HEK293 (cell line): ENCODE measurements around the gene ATP13A2.

Source experiments
- GLI4 ChIP-seq: fragments of 450-650 bp; formaldehyde crosslinking; IDR thresholded peaks from 2 replicates; pipeline ENCODE4 v1.5.1; 2016; ENCODE audit warnings: missing biosample characterization, missing genetic modification characterization
- SETDB1 ChIP-seq: IDR thresholded peaks from one replicate; pipeline ENCODE4 v1.6.1; 2017; ENCODE audit warnings: mild to moderate bottlenecking, low read length, moderate library complexity, mixed read lengths; ENCODE audit not compliant: insufficient read length
- SP3 ChIP-seq: fragments of 450-650 bp; formaldehyde crosslinking; IDR thresholded peaks from 2 replicates; pipeline ENCODE4 v1.5.1; 2016; ENCODE audit warnings: missing biosample characterization, missing genetic modification characterization
- YY1 ChIP-seq: fragments of 450-650 bp; formaldehyde crosslinking; IDR thresholded peaks from 2 replicates; pipeline ENCODE4 v1.5.1; 2018; ENCODE audit warnings: missing biosample characterization, missing genetic modification characterization
- ZBTB11 ChIP-seq: fragments of 450-650 bp; formaldehyde crosslinking; conservative IDR thresholded peaks from 2 replicates; pipeline ENCODE4 v1.5.1; 2016; ENCODE audit warnings: low read depth, missing biosample characterization, missing genetic modification characterization
- ZBTB20 ChIP-seq: fragments of 450-650 bp; formaldehyde crosslinking; IDR thresholded peaks from 2 replicates; pipeline ENCODE4 v1.5.1; 2016; ENCODE audit warnings: missing biosample characterization, missing genetic modification characterization
- ZBTB49 ChIP-seq: fragments of 450-650 bp; formaldehyde crosslinking; IDR thresholded peaks from 2 replicates; pipeline ENCODE4 v1.5.1; 2016; ENCODE audit warnings: missing biosample characterization, missing genetic modification characterization, low read depth
- ZBTB6 ChIP-seq: fragments of 450-650 bp; formaldehyde crosslinking; IDR thresholded peaks from 2 replicates; pipeline ENCODE4 v1.5.1; 2017; ENCODE audit warnings: missing biosample characterization, missing genetic modification characterization
- ZFP3 ChIP-seq: fragments of 450-650 bp; formaldehyde crosslinking; IDR thresholded peaks from 2 replicates; pipeline ENCODE4 v1.5.1; 2016; ENCODE audit warnings: low read depth, missing biosample characterization, missing genetic modification characterization
- ZNF10 ChIP-seq: fragments of 450-650 bp; formaldehyde crosslinking; IDR thresholded peaks from 2 replicates; pipeline ENCODE4 v1.5.1; 2017; ENCODE audit warnings: missing biosample characterization, missing genetic modification characterization
- ZNF133 ChIP-seq: fragments of 450-650 bp; formaldehyde crosslinking; IDR thresholded peaks from 2 replicates; pipeline ENCODE4 v1.5.1; 2016; ENCODE audit warnings: missing biosample characterization, missing genetic modification characterization
- ZNF174 ChIP-seq: fragments of 450-650 bp; formaldehyde crosslinking; IDR thresholded peaks from 2 replicates; pipeline ENCODE4 v1.5.0; 2017; ENCODE audit warnings: missing biosample characterization, mild to moderate bottlenecking, missing genetic modification characterization
- ZNF280D ChIP-seq: fragments of 450-650 bp; formaldehyde crosslinking; IDR thresholded peaks from 2 replicates; pipeline ENCODE4 v1.5.1; 2016; ENCODE audit warnings: missing biosample characterization, missing genetic modification characterization
- ZNF302 ChIP-seq: fragments of 450-650 bp; formaldehyde crosslinking; IDR thresholded peaks from 2 replicates; pipeline ENCODE4 v1.5.1; 2016; ENCODE audit warnings: missing biosample characterization, missing genetic modification characterization, low read depth
- ZNF324 ChIP-seq: fragments of 450-650 bp; formaldehyde crosslinking; IDR thresholded peaks from 2 replicates; pipeline ENCODE4 v1.5.1; 2016; ENCODE audit warnings: missing biosample characterization, missing genetic modification characterization
- ZNF366 ChIP-seq: fragments of 450-650 bp; formaldehyde crosslinking; conservative IDR thresholded peaks from 2 replicates; pipeline ENCODE4 v1.5.1; 2016; ENCODE audit warnings: missing biosample characterization, missing genetic modification characterization
- ZNF423 ChIP-seq: fragments of 450-650 bp; formaldehyde crosslinking; IDR thresholded peaks from 2 replicates; pipeline ENCODE4 v1.5.1; 2016; ENCODE audit warnings: missing biosample characterization, missing genetic modification characterization
- ZNF48 ChIP-seq: fragments of 450-650 bp; formaldehyde crosslinking; IDR thresholded peaks from 2 replicates; pipeline ENCODE4 v1.5.1; 2016; ENCODE audit warnings: missing biosample characterization, missing genetic modification characterization
- ZNF514 ChIP-seq: fragments of 450-650 bp; formaldehyde crosslinking; IDR thresholded peaks from 2 replicates; pipeline ENCODE4 v1.5.1; 2016; ENCODE audit warnings: missing biosample characterization, missing genetic modification characterization
- ZNF529 ChIP-seq: fragments of 450-650 bp; formaldehyde crosslinking; IDR thresholded peaks from 2 replicates; pipeline ENCODE4 v1.5.1; 2017; ENCODE audit warnings: missing genetic modification characterization, missing biosample characterization; ENCODE audit not compliant: insufficient replicate concordance
- ZNF549 ChIP-seq: fragments of 450-650 bp; IDR thresholded peaks from 2 replicates; pipeline ENCODE4 v1.5.1; 2018; ENCODE audit warnings: missing biosample characterization, missing genetic modification characterization, mild to moderate bottlenecking, inconsistent platforms, moderate library complexity
- ZNF624 ChIP-seq: fragments of 450-650 bp; formaldehyde crosslinking; IDR thresholded peaks from 2 replicates; pipeline ENCODE4 v1.5.1; 2017; ENCODE audit warnings: missing biosample characterization, missing genetic modification characterization
- ZNF670 ChIP-seq: fragments of 450-650 bp; formaldehyde crosslinking; IDR thresholded peaks from 2 replicates; pipeline ENCODE4 v1.5.1; 2016; ENCODE audit warnings: missing biosample characterization, missing genetic modification characterization, low read depth
- ZNF777 ChIP-seq: fragments of 450-650 bp; formaldehyde crosslinking; IDR thresholded peaks from 2 replicates; pipeline ENCODE4 v1.5.1; 2017; ENCODE audit warnings: missing biosample characterization, missing genetic modification characterization, borderline replicate concordance
- ZSCAN16 ChIP-seq: fragments of 450-650 bp; formaldehyde crosslinking; IDR thresholded peaks from 2 replicates; pipeline ENCODE4 v1.5.1; 2016; ENCODE audit warnings: missing biosample characterization, missing genetic modification characterization
- ZSCAN23 ChIP-seq: fragments of 450-650 bp; formaldehyde crosslinking; IDR thresholded peaks from 2 replicates; pipeline ENCODE4 v1.5.1; 2016; ENCODE audit warnings: missing biosample characterization, missing genetic modification characterization
- TF ChIP-seq, protein P1 (sequence below): fragments of 450-650 bp; formaldehyde crosslinking; IDR thresholded peaks from 2 replicates; pipeline ENCODE4 v1.5.1; 2017; ENCODE audit warnings: missing biosample characterization, missing genetic modification characterization
- TF ChIP-seq, protein P2 (sequence below): IDR thresholded peaks from 2 replicates; pipeline ENCODE4 v1.6.1; 2011; ENCODE audit warnings: mild to moderate bottlenecking, low read depth, low read length, borderline replicate concordance

Gene ATP13A2

GRCh38 chr1:16960560-16961296 lies 51.0 kb downstream of the ATP13A2 start (continued):
- TF ChIP-seq ZSCAN23 (tag by site-specific recombination), result no peak
- TF ChIP-seq ZNF10, result no peak
- TF ChIP-seq ZNF280D (tag by site-specific recombination), result no peak
- no peak for TF ChIP-seq ZNF48 (tag by site-specific recombination)
- TF ChIP-seq ZBTB11 (tag by site-specific recombination), result 0 out of 2 replicates have a peak, but pooled peaks have one; percentile 27
- no peak for TF ChIP-seq SETDB1
- no peak for TF ChIP-seq ZBTB6 (tag by site-specific recombination)
- TF ChIP-seq ZBTB49 (tag by site-specific recombination), result no peak
- TF ChIP-seq ZFP3 (tag by site-specific recombination), result no peak
- no peak for TF ChIP-seq ZNF324
- no peak for TF ChIP-seq ZNF777 (tag by site-specific recombination)
- TF ChIP-seq ZNF529 (tag by site-specific recombination), result no peak
- TF ChIP-seq, protein P1, sequence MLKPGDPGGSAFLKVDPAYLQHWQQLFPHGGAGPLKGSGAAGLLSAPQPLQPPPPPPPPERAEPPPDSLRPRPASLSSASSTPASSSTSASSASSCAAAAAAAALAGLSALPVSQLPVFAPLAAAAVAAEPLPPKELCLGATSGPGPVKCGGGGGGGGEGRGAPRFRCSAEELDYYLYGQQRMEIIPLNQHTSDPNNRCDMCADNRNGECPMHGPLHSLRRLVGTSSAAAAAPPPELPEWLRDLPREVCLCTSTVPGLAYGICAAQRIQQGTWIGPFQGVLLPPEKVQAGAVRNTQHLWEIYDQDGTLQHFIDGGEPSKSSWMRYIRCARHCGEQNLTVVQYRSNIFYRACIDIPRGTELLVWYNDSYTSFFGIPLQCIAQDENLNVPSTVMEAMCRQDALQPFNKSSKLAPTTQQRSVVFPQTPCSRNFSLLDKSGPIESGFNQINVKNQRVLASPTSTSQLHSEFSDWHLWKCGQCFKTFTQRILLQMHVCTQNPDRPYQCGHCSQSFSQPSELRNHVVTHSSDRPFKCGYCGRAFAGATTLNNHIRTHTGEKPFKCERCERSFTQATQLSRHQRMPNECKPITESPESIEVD (tag by site-specific recombination), result no peak
- TF ChIP-seq ZNF366, result no peak
- peak; percentile 78 for TF ChIP-seq SP3 (tag by site-specific recombination)
- no peak for TF ChIP-seq ZNF624 (tag by site-specific recombination)
- no peak for TF ChIP-seq ZNF670 (tag by site-specific recombination)
- no peak for TF ChIP-seq ZNF514 (tag by site-specific recombination)
- TF ChIP-seq ZNF174, result no peak
- TF ChIP-seq ZNF423 (tag by site-specific recombination), result no peak
- TF ChIP-seq ZSCAN16 (tag by site-specific recombination), result no peak
- TF ChIP-seq GLI4 (tag by site-specific recombination), result no peak
- TF ChIP-seq ZNF549 (tag by site-specific recombination), result no peak
- no peak for TF ChIP-seq ZNF133 (tag by site-specific recombination)
- TF ChIP-seq, protein P2, sequence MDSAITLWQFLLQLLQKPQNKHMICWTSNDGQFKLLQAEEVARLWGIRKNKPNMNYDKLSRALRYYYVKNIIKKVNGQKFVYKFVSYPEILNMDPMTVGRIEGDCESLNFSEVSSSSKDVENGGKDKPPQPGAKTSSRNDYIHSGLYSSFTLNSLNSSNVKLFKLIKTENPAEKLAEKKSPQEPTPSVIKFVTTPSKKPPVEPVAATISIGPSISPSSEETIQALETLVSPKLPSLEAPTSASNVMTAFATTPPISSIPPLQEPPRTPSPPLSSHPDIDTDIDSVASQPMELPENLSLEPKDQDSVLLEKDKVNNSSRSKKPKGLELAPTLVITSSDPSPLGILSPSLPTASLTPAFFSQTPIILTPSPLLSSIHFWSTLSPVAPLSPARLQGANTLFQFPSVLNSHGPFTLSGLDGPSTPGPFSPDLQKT, result no peak
- no peak for TF ChIP-seq ZNF302
- no peak for TF ChIP-seq ZBTB20
- TF ChIP-seq YY1, result no peak
